ENCODE results near the gene RASSF7.

- peak; percentile 4 to 61 (median 60) for TF ChIP-seq CTCF (IDR thresholded peaks at IDR 0.05 in 4 of 5, conservative IDR thresholded peaks at IDR 0.05 in 1 of 5)
- TF ChIP-seq POLR2A (IDR thresholded peaks at IDR 0.05) = peak in 1 of 2 donors; percentile 33
Measured at GRCh38 chr11:612201-612960, 51.6 kb downstream of the RASSF7 start.
